H1 (cell line): Measurements from ENCODE around the gene GRIP2. TPM values are rescaled to one million over a fixed set of nuclear protein-coding genes. Genes with fewer than 3 reads are reported as not detected.

Experiments
- CTCF ChIA-PET: fragments of 300-600 bp; sonication (Branson Sonifier 250); formaldehyde crosslinking; loops from one replicate; lab custom pipeline; 2021; ENCODE audit not compliant: partially characterized antibody; lab: Charles Lee
- POLR2A ChIA-PET: fragments of 300-600 bp; sonication (Branson Sonifier 250); formaldehyde crosslinking; loops from one replicate; lab custom pipeline; 2021; ENCODE audit warnings: inconsistent platforms; ENCODE audit not compliant: partially characterized antibody; lab: Charles Lee
- DNase-seq, 2 experiments: peaks; one replicate each; pipeline versions ENCODE4 v3.0.0 to v3.0.0-alpha.2; 2010 to 2022; ENCODE audit warnings: low spot score in 2 of 2, low read depth in 1 of 2, mixed read lengths in 1 of 2
- FAIRE-seq: peaks from 2 replicates; lab custom pipeline; 2011; peaks lifted over from hg19 to GRCh38; lab: Jason Lieb, UNC
- H2AFZ ChIP-seq: 2 replicates; pipeline ENCODE4 v1.8.1; 2012; ENCODE audit warnings: low read length, inconsistent platforms
- H2AK5ac ChIP-seq: 2 replicates; pipeline ENCODE4 v1.6.1; 2013; ENCODE audit warnings: low read depth, low read length
- H2BK120ac ChIP-seq: replicated peaks from 2 replicates; pipeline ENCODE3; 2013; ENCODE audit warnings: low read depth, low read length, inconsistent platforms
- H2BK12ac ChIP-seq: 2 replicates; pipeline ENCODE4 v1.6.1; 2013; ENCODE audit warnings: low read depth, low read length
- H2BK15ac ChIP-seq: 2 replicates; pipeline ENCODE4 v1.6.1; 2013; ENCODE audit warnings: low read length
- H2BK20ac ChIP-seq: 2 replicates; pipeline ENCODE4 v1.6.1; 2013; ENCODE audit warnings: low read length
- H2BK5ac ChIP-seq: 2 replicates; pipeline ENCODE4 v1.6.1; 2013; ENCODE audit warnings: low read depth, low read length
- H3K14ac ChIP-seq: 2 replicates; pipeline ENCODE4 v1.6.1; 2013; ENCODE audit warnings: inconsistent platforms; ENCODE audit not compliant: insufficient read length
- H3K18ac ChIP-seq: 2 replicates; pipeline ENCODE4 v1.6.1; 2013; ENCODE audit warnings: low read length; ENCODE audit errors: extremely low read depth
- H3K23ac ChIP-seq: 2 replicates; pipeline ENCODE4 v1.6.1; 2013; ENCODE audit warnings: inconsistent platforms; ENCODE audit not compliant: insufficient read length
- H3K23me2 ChIP-seq: 2 replicates; pipeline ENCODE4 v1.6.1; 2013; ENCODE audit warnings: low read depth, low read length
- H3K27ac ChIP-seq: 2 replicates; pipeline ENCODE4 v1.6.1; 2011; ENCODE audit warnings: low read depth, low read length, inconsistent platforms
- H3K27me3 ChIP-seq, 4 experiments: replicated peaks in 1 of 4; 1 replicate in 1 of 4; 2 replicates in 3 of 4; pipeline versions ENCODE4 v1.6.1 to v1.8.1; 2011 to 2013; ENCODE audit warnings: low read length in 3 of 4, mild to moderate bottlenecking in 3 of 4, inconsistent platforms in 2 of 4, mixed read lengths in 2 of 4, moderate library complexity in 1 of 4; ENCODE audit not compliant: control insufficient read depth in 3 of 4, insufficient read depth in 3 of 4; ENCODE audit errors: extremely low read depth in 1 of 4
- H3K36me3 ChIP-seq, 4 experiments: 2 replicates each; pipeline versions ENCODE4 v1.6.1 to v1.8.1; 2011 to 2013; ENCODE audit warnings: mild to moderate bottlenecking in 4 of 4, low read length in 3 of 4, moderate library complexity in 2 of 4, control low read depth in 1 of 4, inconsistent platforms in 1 of 4; ENCODE audit not compliant: insufficient read depth in 4 of 4, control insufficient read depth in 2 of 4
- H3K4ac ChIP-seq: replicated peaks from 2 replicates; pipeline ENCODE3; 2013; ENCODE audit warnings: low read length, low read depth, mixed read lengths, inconsistent platforms; ENCODE audit not compliant: insufficient read length
- H3K4me1 ChIP-seq, 4 experiments: replicated peaks in 1 of 4; 1 replicate in 1 of 4; 2 replicates in 3 of 4; pipeline versions ENCODE4 v1.6.1 to v1.8.1; 2011 to 2013; ENCODE audit warnings: low read length in 3 of 4, inconsistent platforms in 2 of 4, mixed read lengths in 1 of 4; ENCODE audit not compliant: insufficient read depth in 4 of 4, control insufficient read depth in 3 of 4
- H3K4me2 ChIP-seq, 2 experiments: 2 replicates each; pipeline versions ENCODE4 v1.6.1 to v1.8.1; 2011 to 2013; ENCODE audit warnings: low read depth in 2 of 2, low read length in 2 of 2, control low read depth in 1 of 2, inconsistent platforms in 1 of 2, mild to moderate bottlenecking in 1 of 2; ENCODE audit not compliant: insufficient read depth in 1 of 2
- H3K4me3 ChIP-seq, 4 experiments: fragments of 200-600, 300-600 bp in 1 of 4; sonication (generic), shearing (Covaris generic), sonication (Bioruptor Twin) in 1 of 4; 2 replicates each; pipeline versions ENCODE4 v1.5.1 to v1.8.1; 2011 to 2016; ENCODE audit warnings: low read length in 4 of 4, low read depth in 3 of 4, control low read depth in 2 of 4, inconsistent platforms in 2 of 4, mild to moderate bottlenecking in 2 of 4, mixed read lengths in 1 of 4, moderate library complexity in 1 of 4; ENCODE audit not compliant: insufficient read depth in 2 of 4; ENCODE audit errors: extremely low read depth in 1 of 4
- H3K56ac ChIP-seq: replicated peaks from 2 replicates; pipeline ENCODE3; 2013; ENCODE audit warnings: low read depth, mild to moderate bottlenecking, mixed read lengths, low read length, inconsistent platforms; ENCODE audit not compliant: insufficient read length
- H3K79me1 ChIP-seq: 2 replicates; pipeline ENCODE4 v1.6.1; 2013; ENCODE audit warnings: low read depth, low read length, control low read depth
- H3K79me2 ChIP-seq, 2 experiments: 2 replicates each; pipeline versions ENCODE4 v1.6.1 to v1.8.1; 2012 to 2013; ENCODE audit warnings: low read length in 2 of 2, mild to moderate bottlenecking in 2 of 2, inconsistent platforms in 1 of 2; ENCODE audit not compliant: insufficient read depth in 2 of 2, control insufficient read depth in 1 of 2
- H3K9ac ChIP-seq, 4 experiments: replicated peaks in 1 of 4; 1 replicate in 1 of 4; 2 replicates in 3 of 4; pipeline versions ENCODE4 v1.6.1 to v1.8.1; 2011 to 2013; ENCODE audit warnings: low read depth in 3 of 4, low read length in 3 of 4, control low read depth in 2 of 4, mild to moderate bottlenecking in 2 of 4, moderate library complexity in 2 of 4, inconsistent platforms in 1 of 4; ENCODE audit errors: extremely low read depth in 1 of 4
- H3K9me3 ChIP-seq, 2 experiments: 2 replicates each; pipeline versions ENCODE4 v1.6.1 to v1.8.1; 2012 to 2013; ENCODE audit warnings: mild to moderate bottlenecking in 2 of 2, moderate library complexity in 2 of 2, control low read depth in 1 of 2, inconsistent platforms in 1 of 2, low read depth in 1 of 2, low read length in 1 of 2, mixed read lengths in 1 of 2; ENCODE audit not compliant: insufficient read depth in 2 of 2
- H4K20me1 ChIP-seq, 2 experiments: replicated peaks in 1 of 2; 2 replicates each; pipeline versions ENCODE3 to v1.8.1; 2011 to 2013; ENCODE audit warnings: inconsistent platforms in 2 of 2, low read length in 2 of 2, mild to moderate bottlenecking in 1 of 2; ENCODE audit not compliant: insufficient read depth in 2 of 2, control insufficient read depth in 1 of 2
- H4K5ac ChIP-seq: 2 replicates; pipeline ENCODE4 v1.6.1; 2013; ENCODE audit warnings: low read length, low read depth, mixed read lengths, inconsistent platforms; ENCODE audit not compliant: insufficient read length
- H4K8ac ChIP-seq: 2 replicates; pipeline ENCODE4 v1.8.0; 2013; ENCODE audit warnings: mild to moderate bottlenecking, moderate library complexity, low read length, inconsistent platforms; ENCODE audit not compliant: insufficient read depth; ENCODE audit errors: extremely low read depth
- H4K91ac ChIP-seq: replicated peaks from 2 replicates; pipeline ENCODE3; 2013; ENCODE audit warnings: low read length, mixed read lengths, inconsistent platforms; ENCODE audit not compliant: insufficient read length
- CBX8 ChIP-seq: fragments of 300-800, 300-1000 bp; sonication (generic); IDR thresholded peaks from 2 replicates; pipeline ENCODE4 v1.7.1; 2016; ENCODE audit warnings: low read depth, low read length, borderline replicate concordance
- EZH2 ChIP-seq: fragments of 200-600 bp; sonication (generic); IDR thresholded peaks from 2 replicates; pipeline ENCODE4 v1.7.1; 2012; ENCODE audit warnings: low read depth, mild to moderate bottlenecking, moderate library complexity, low read length, inconsistent platforms; ENCODE audit not compliant: severe bottlenecking
- KDM1A ChIP-seq: fragments of 200-600, 300-600 bp; sonication (generic); IDR thresholded peaks from 2 replicates; pipeline ENCODE4 v1.7.1; 2016; ENCODE audit warnings: mild to moderate bottlenecking, low read length, borderline replicate concordance
- KDM5A ChIP-seq: fragments of 200-600 bp; IDR thresholded peaks from 2 replicates; pipeline ENCODE4 v1.7.1; 2012; ENCODE audit warnings: mild to moderate bottlenecking, low read length, inconsistent platforms, mixed read lengths
- NANOG ChIP-seq: IDR thresholded peaks from 2 replicates; pipeline ENCODE4 v1.6.1; 2011; ENCODE audit warnings: low read length, low read depth, mild to moderate bottlenecking, inconsistent platforms; ENCODE audit not compliant: insufficient read depth, poor library complexity, severe bottlenecking
- POLR2A ChIP-seq, 2 experiments: IDR thresholded peaks; 1 replicate in 1 of 2; 2 replicates in 1 of 2; pipeline ENCODE4 v1.6.1; 2011; ENCODE audit warnings: low read depth in 2 of 2, low read length in 2 of 2, mild to moderate bottlenecking in 2 of 2; ENCODE audit errors: control extremely low read depth in 1 of 2
- WGBS, 2 experiments: shearing (Covaris generic) in 1 of 2; methylation state at CpG; one replicate each; pipeline versions ENCODE4 v1.1.6 to v1.1.7; 2013 to 2015; ENCODE audit warnings: low lambda C conversion rate in 2 of 2, mixed read lengths in 2 of 2, inconsistent platforms in 1 of 2, low coverage in 1 of 2, missing lambda C conversion rate in 1 of 2; ENCODE audit not compliant: insufficient replicate concordance in 2 of 2, insufficient coverage in 1 of 2, insufficient read length in 1 of 2; ENCODE audit errors: extremely low coverage in 1 of 2, missing lambda C conversion rate in 1 of 2; 5-methylcytosine and 5-hydroxymethylcytosine counted together
- polyA plus RNA-seq, 7 experiments: library from polyadenylated mRNA; depleted of rRNA in 3 of 7; stranded (reverse) in 5 of 7; unstranded in 2 of 7; fragments of >200 nt in 5 of 7; fragments of 200-250 nt in 2 of 7; gene quantifications; 1 replicate in 5 of 7; 2 replicates in 1 of 7; 4 replicates in 1 of 7; pipeline versions ENCODE4 v1.2.1 to v1.2.3, GENCODE V29; 2011 to 2013; ENCODE audit warnings: missing spikeins in 2 of 7, mixed read lengths in 2 of 7
- total RNA-seq: library from RNA; stranded (reverse); fragmentation: NEBNext Ultra II Directional; extraction: Animal tissue kit (Norgen Biotek cat#: 25700); gene quantifications from 2 replicates; pipeline ENCODE4 v1.2.1, GENCODE V29; 2021

GRIP2 gene
- total and polyA plus RNA-seq, 2 of the 8 experiments (the other 6 are each of a cell fraction or from before 2014, with no cell fraction given) = 2.5 to 6.4 TPM

GRCh38 chr3:14448063-14448462, 92.1 kb downstream of the GRIP2 start:
- no peak overlapping the region for H2BK20ac ChIP-seq
- H3K4ac ChIP-seq = no peak overlapping the region
- no peak overlapping the region for H4K5ac ChIP-seq
- H3K23me2 ChIP-seq = peaks cover 6% of the 10 kb centered on the region; the same call in 1 of the 2 replicates
- POLR2A ChIA-PET = interaction anchor here (0.6 to 0.7 kb wide), 2 partner anchors 166 to 176 kb away, joined by 3 to 4 read pairs; no protein-coding TSS in a partner anchor
- FAIRE-seq (no peak), DNase-seq (no peak)
- H3K56ac ChIP-seq = no peak overlapping the region
- no peaks in the 10 kb centered on the region for H3K79me2 ChIP-seq
- H2BK15ac ChIP-seq = no peak overlapping the region
- no peak overlapping the region for H3K4me3 ChIP-seq
- H3K36me3 ChIP-seq = peaks cover 27 to 71% (median 53%) of the 10 kb centered on the region in 4 experiments
- no peak overlapping the region for H3K4me2 ChIP-seq
- CTCF ChIA-PET = interaction anchor here (0.6 to 2.4 kb wide), 7 partner anchors 9 to 181 kb away, joined by 3 to 9 read pairs (median 4); no protein-coding TSS in a partner anchor
- peaks cover 9% of the 10 kb centered on the region; the same call in 1 of the 2 replicates for H3K79me1 ChIP-seq
- 78% methylated on average over 4 of the region's 4 CpGs; no CpG with 5 or more reads in 1 of the 2 experiments for WGBS, 2 experiments
- H2BK120ac ChIP-seq = no peak overlapping the region
- H3K9me3 ChIP-seq = no peaks in the 10 kb centered on the region
- H4K20me1 ChIP-seq = peaks cover 4 to 10% of the 10 kb centered on the region in 2 experiments
- H3K14ac ChIP-seq = no peak overlapping the region
- no peak overlapping the region for H2BK5ac ChIP-seq
- no peak overlapping the region for H2AFZ ChIP-seq
- no peak overlapping the region for H2BK12ac ChIP-seq
- no peaks in the 10 kb centered on the region for H3K4me1 ChIP-seq
- H3K23ac ChIP-seq = no peak overlapping the region
- H4K91ac ChIP-seq = no peak overlapping the region
- no peak overlapping the region for H3K18ac ChIP-seq
- H3K27ac ChIP-seq = no peak overlapping the region
- no peak overlapping the region for H4K8ac ChIP-seq
- no peaks in the 10 kb centered on the region; a peak in 1 of 7 replicates for H3K27me3 ChIP-seq
- H3K9ac ChIP-seq = no peak overlapping the region
- no peak for TF ChIP-seq POLR2A (IDR thresholded peaks at IDR 0.05; ENCODE audit: control extremely low read depth in 1 of 2, low read depth in 2 of 2, low read length in 2 of 2)
- TF ChIP-seq KDM5A = no peak
- no peak for TF ChIP-seq CBX8
- no peak for TF ChIP-seq KDM1A
- no peak for TF ChIP-seq EZH2
- TF ChIP-seq NANOG = no peak
- no peak overlapping the region for H2AK5ac ChIP-seq
